ENCODE data around the gene GPRASP2.
"Not testable (repeated sequence)": the region's sequence is repeated elsewhere in the genome, so short reads cannot be mapped to it uniquely, and the experiment has no call there.

Gene GPRASP2

GRCh38 chrX:102712216-102712966, at the start of gene GPRASP2:
Gene GPRASP2, plus strand, starts transcription at chrX:102712448. Its CDS starts 2,422 bp downstream, at chrX:102714870.
- DNase-seq: peak in 10 of 14 donors; percentile 5 to 55 (median 30)

GRCh38 chrX:102663820-102664219, 48.4 kb upstream of the GPRASP2 start:
- not testable (repeated sequence) for DNase-seq

- DNase-seq: not testable (repeated sequence)
Measured at GRCh38 chrX:102667034-102667433, 45.2 kb upstream of the GPRASP2 start.

GRCh38 chrX:102669526-102669925, 42.7 kb upstream of the GPRASP2 start:
- DNase-seq: no peak

- DNase-seq: no peak
Measured at GRCh38 chrX:102672856-102673255, 39.4 kb upstream of the GPRASP2 start.

- DNase-seq: not testable (repeated sequence)
Measured at GRCh38 chrX:102677479-102677878, 34.8 kb upstream of the GPRASP2 start.

- no peak for DNase-seq
Measured at GRCh38 chrX:102684772-102685520, 27.3 kb upstream of the GPRASP2 start.

GRCh38 chrX:102694749-102695148, 17.5 kb upstream of the GPRASP2 start:
- DNase-seq: no peak

GRCh38 chrX:102696306-102696705, 15.9 kb upstream of the GPRASP2 start:
- no peak for DNase-seq

- no peak for DNase-seq
Measured at GRCh38 chrX:102697494-102697893, 14.8 kb upstream of the GPRASP2 start.

- DNase-seq: no peak
Measured at GRCh38 chrX:102708900-102709299, 3.3 kb upstream of the GPRASP2 start.

- DNase-seq: peak in 1 of 14 donors; percentile 39
Measured at GRCh38 chrX:102711872-102712215, 404 bp upstream of the GPRASP2 start.

GRCh38 chrX:102712981-102713625, 855 bp downstream of the GPRASP2 start:
- peak in 13 of 14 donors; percentile 2 to 79 (median 38) for DNase-seq

- peak in 1 of 14 donors; percentile 3 for DNase-seq
Measured at GRCh38 chrX:102714994-102715393, 2.7 kb downstream of the GPRASP2 start.

- DNase-seq: no peak
Measured at GRCh38 chrX:102715967-102716366, 3.7 kb downstream of the GPRASP2 start.

- DNase-seq: peak; percentile 7 to 83 (median 61)
Measured at GRCh38 chrX:102720237-102721168, 8.3 kb downstream of the GPRASP2 start, which contains the start of gene GPRASP3. Gene GPRASP3, plus strand, starts transcription at chrX:102720743. Its CDS starts 28,253 bp downstream, at chrX:102748996.

- not testable (repeated sequence) for DNase-seq
Measured at GRCh38 chrX:102721169-102721506, 8.9 kb downstream of the GPRASP2 start.

GRCh38 chrX:102723456-102723855, 11.2 kb downstream of the GPRASP2 start:
- no peak for DNase-seq

- no peak for DNase-seq
Measured at GRCh38 chrX:102727761-102728160, 15.5 kb downstream of the GPRASP2 start.

GRCh38 chrX:102728646-102729045, 16.4 kb downstream of the GPRASP2 start:
- no peak for DNase-seq

GRCh38 chrX:102739657-102740056, 27.4 kb downstream of the GPRASP2 start:
- DNase-seq: no peak

- DNase-seq: no peak
Measured at GRCh38 chrX:102744307-102744706, 32.1 kb downstream of the GPRASP2 start.

All from C1 segment of cervical spinal cord (tissue), 14 donors.